WTC11 (cell line): ENCODE measurements around the gene PET100. TPM values are rescaled to one million over a fixed set of nuclear protein-coding genes. Genes with fewer than 3 reads are reported as not detected.

Source experiments
- ATF1 ChIP-seq: sonication (generic); formaldehyde crosslinking; IDR thresholded peaks from 2 replicates; pipeline ENCODE4 v1.8.1; 2023; ENCODE audit warnings: mild to moderate bottlenecking, moderate library complexity, missing genetic modification reagents
- CREM ChIP-seq: sonication (generic); formaldehyde crosslinking; IDR thresholded peaks from 2 replicates; pipeline ENCODE4 v1.8.1; 2022; ENCODE audit warnings: mild to moderate bottlenecking, missing genetic modification reagents, moderate library complexity
- E2F5 ChIP-seq: sonication (generic); formaldehyde crosslinking; IDR thresholded peaks from 2 replicates; pipeline ENCODE4 v1.8.1; 2022; ENCODE audit warnings: mild to moderate bottlenecking, moderate library complexity, missing genetic modification reagents
- ETV6 ChIP-seq: sonication (generic); formaldehyde crosslinking; IDR thresholded peaks from 2 replicates; pipeline ENCODE4 v1.8.1; 2022; ENCODE audit warnings: mild to moderate bottlenecking, missing genetic modification reagents
- FOXK1 ChIP-seq: sonication (generic); formaldehyde crosslinking; IDR thresholded peaks from 2 replicates; pipeline ENCODE4 v1.8.0; 2022; ENCODE audit warnings: mild to moderate bottlenecking, moderate library complexity, missing genetic modification reagents
- GABPB1 ChIP-seq: sonication (generic); formaldehyde crosslinking; IDR thresholded peaks from 2 replicates; pipeline ENCODE4 v1.8.1; 2023; ENCODE audit warnings: mild to moderate bottlenecking, missing genetic modification reagents
- KAT7 ChIP-seq: sonication (generic); formaldehyde crosslinking; IDR thresholded peaks from 2 replicates; pipeline ENCODE4 v1.8.1; 2023; ENCODE audit warnings: missing genetic modification reagents, mild to moderate bottlenecking, borderline replicate concordance
- SMAD4 ChIP-seq: sonication (generic); formaldehyde crosslinking; IDR thresholded peaks from 2 replicates; pipeline ENCODE4 v1.8.0; 2022; ENCODE audit warnings: mild to moderate bottlenecking, missing genetic modification reagents
- SOX15 ChIP-seq: fragments of 250-450 bp; sonication (Bioruptor Pico); IDR thresholded peaks from 2 replicates; pipeline ENCODE4 v1.9.0; 2021; ENCODE audit warnings: mild to moderate bottlenecking
- TEAD1 ChIP-seq: sonication (generic); formaldehyde crosslinking; IDR thresholded peaks from 2 replicates; pipeline ENCODE4 v1.8.0; 2022; ENCODE audit warnings: mild to moderate bottlenecking, missing genetic modification reagents
- ZNF219 ChIP-seq: sonication (generic); formaldehyde crosslinking; IDR thresholded peaks from 2 replicates; pipeline ENCODE4 v1.8.0; 2023; ENCODE audit warnings: missing genetic modification reagents, mild to moderate bottlenecking, borderline replicate concordance
- microRNA-seq: library from miRNA; unstranded; fragments of <30 nt; microRNA quantifications from one replicate; pipeline ENCODE4 v1.2.0, GENCODE V29; 2022; ENCODE audit warnings: borderline number of aligned reads
- total RNA-seq: library from RNA; stranded (reverse); gene quantifications from 3 replicates; pipeline ENCODE4 v1.2.3, GENCODE V29; 2021
- TF ChIP-seq, protein P1 (sequence below): sonication (generic); formaldehyde crosslinking; IDR thresholded peaks from 2 replicates; pipeline ENCODE4 v1.8.1; 2023; ENCODE audit warnings: mild to moderate bottlenecking, missing genetic modification reagents, moderate library complexity
- TF ChIP-seq, protein P2 (sequence below): sonication (generic); formaldehyde crosslinking; IDR thresholded peaks from 2 replicates; pipeline ENCODE4 v1.8.0; 2023; ENCODE audit warnings: missing genetic modification reagents, mild to moderate bottlenecking, borderline replicate concordance
- TF ChIP-seq, protein P3 (sequence below): fragments of 200-600 bp; IDR thresholded peaks from 2 replicates; pipeline ENCODE4 v1.8.0; 2022; ENCODE audit warnings: antibody characterized with exemption

PET100 gene
- total RNA-seq, 1 experiment from 2014 or later = 111 TPM

- TF ChIP-seq, protein P1, sequence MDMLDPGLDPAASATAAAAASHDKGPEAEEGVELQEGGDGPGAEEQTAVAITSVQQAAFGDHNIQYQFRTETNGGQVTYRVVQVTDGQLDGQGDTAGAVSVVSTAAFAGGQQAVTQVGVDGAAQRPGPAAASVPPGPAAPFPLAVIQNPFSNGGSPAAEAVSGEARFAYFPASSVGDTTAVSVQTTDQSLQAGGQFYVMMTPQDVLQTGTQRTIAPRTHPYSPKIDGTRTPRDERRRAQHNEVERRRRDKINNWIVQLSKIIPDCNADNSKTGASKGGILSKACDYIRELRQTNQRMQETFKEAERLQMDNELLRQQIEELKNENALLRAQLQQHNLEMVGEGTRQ (CRISPR knock-in tag) = no peak; the same call in 1 of the 2 replicates
- TF ChIP-seq TEAD1 (CRISPR knock-in tag) (peak; percentile 48; the same call in 1 of the 2 replicates), ETV6 (CRISPR knock-in tag) (peak; percentile 73), E2F5 (CRISPR knock-in tag) (peak; percentile 82), SMAD4 (CRISPR knock-in tag) (no peak), CREM (CRISPR knock-in tag) (0 out of 2 replicates have a peak, but pooled peaks have one; percentile 31), FOXK1 (CRISPR knock-in tag) (peak; percentile 68), ZNF219 (CRISPR knock-in tag) (0 out of 2 replicates have a peak, but pooled peaks have one; percentile 21), GABPB1 (CRISPR knock-in tag) (peak; percentile 51), SOX15 (CRISPR knock-in tag) (no peak), ATF1 (CRISPR knock-in tag) (peak; percentile 34; the same call in 1 of the 2 replicates), KAT7 (CRISPR knock-in tag) (0 out of 2 replicates have a peak, but pooled peaks have one; percentile 37)
- TF ChIP-seq, protein P2, sequence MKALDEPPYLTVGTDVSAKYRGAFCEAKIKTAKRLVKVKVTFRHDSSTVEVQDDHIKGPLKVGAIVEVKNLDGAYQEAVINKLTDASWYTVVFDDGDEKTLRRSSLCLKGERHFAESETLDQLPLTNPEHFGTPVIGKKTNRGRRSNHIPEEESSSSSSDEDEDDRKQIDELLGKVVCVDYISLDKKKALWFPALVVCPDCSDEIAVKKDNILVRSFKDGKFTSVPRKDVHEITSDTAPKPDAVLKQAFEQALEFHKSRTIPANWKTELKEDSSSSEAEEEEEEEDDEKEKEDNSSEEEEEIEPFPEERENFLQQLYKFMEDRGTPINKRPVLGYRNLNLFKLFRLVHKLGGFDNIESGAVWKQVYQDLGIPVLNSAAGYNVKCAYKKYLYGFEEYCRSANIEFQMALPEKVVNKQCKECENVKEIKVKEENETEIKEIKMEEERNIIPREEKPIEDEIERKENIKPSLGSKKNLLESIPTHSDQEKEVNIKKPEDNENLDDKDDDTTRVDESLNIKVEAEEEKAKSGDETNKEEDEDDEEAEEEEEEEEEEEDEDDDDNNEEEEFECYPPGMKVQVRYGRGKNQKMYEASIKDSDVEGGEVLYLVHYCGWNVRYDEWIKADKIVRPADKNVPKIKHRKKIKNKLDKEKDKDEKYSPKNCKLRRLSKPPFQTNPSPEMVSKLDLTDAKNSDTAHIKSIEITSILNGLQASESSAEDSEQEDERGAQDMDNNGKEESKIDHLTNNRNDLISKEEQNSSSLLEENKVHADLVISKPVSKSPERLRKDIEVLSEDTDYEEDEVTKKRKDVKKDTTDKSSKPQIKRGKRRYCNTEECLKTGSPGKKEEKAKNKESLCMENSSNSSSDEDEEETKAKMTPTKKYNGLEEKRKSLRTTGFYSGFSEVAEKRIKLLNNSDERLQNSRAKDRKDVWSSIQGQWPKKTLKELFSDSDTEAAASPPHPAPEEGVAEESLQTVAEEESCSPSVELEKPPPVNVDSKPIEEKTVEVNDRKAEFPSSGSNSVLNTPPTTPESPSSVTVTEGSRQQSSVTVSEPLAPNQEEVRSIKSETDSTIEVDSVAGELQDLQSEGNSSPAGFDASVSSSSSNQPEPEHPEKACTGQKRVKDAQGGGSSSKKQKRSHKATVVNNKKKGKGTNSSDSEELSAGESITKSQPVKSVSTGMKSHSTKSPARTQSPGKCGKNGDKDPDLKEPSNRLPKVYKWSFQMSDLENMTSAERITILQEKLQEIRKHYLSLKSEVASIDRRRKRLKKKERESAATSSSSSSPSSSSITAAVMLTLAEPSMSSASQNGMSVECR (CRISPR knock-in tag) = peak; percentile 71; the same call in 1 of the 2 replicates
- TF ChIP-seq, protein P3, sequence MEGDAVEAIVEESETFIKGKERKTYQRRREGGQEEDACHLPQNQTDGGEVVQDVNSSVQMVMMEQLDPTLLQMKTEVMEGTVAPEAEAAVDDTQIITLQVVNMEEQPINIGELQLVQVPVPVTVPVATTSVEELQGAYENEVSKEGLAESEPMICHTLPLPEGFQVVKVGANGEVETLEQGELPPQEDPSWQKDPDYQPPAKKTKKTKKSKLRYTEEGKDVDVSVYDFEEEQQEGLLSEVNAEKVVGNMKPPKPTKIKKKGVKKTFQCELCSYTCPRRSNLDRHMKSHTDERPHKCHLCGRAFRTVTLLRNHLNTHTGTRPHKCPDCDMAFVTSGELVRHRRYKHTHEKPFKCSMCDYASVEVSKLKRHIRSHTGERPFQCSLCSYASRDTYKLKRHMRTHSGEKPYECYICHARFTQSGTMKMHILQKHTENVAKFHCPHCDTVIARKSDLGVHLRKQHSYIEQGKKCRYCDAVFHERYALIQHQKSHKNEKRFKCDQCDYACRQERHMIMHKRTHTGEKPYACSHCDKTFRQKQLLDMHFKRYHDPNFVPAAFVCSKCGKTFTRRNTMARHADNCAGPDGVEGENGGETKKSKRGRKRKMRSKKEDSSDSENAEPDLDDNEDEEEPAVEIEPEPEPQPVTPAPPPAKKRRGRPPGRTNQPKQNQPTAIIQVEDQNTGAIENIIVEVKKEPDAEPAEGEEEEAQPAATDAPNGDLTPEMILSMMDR = peak; percentile 82
Measured at GRCh38 chr19:7680606-7681339, 51.2 kb downstream of the PET100 start, which contains the start of gene TRAPPC5 (continued).

Small RNAs within 50 kb of the gene (microRNA-seq; reads per million reads assigned to microRNA genes)
- gene MIR6792 = 2.1 reads per million

Other genes with a start within 250 kb of the PET100 start
- 4.3 to 5.9 TPM (median 5.7 TPM) in 3 replicates for gene PEX11G, start 140.8 kb upstream of the PET100 start, total RNA-seq
- 37.5 to 47.5 TPM (median 47.3 TPM) in 3 replicates for gene ZNF358, start 113.7 kb upstream of the PET100 start, total RNA-seq
- gene MCOLN1, start 107.2 kb upstream of the PET100 start, total RNA-seq = 15.0 to 19.7 TPM (median 16.7 TPM) in 3 replicates
- 149 to 156 TPM (median 150 TPM) in 3 replicates for gene PNPLA6, start 94.1 kb upstream of the PET100 start, total RNA-seq
- gene CAMSAP3, start 33.9 kb upstream of the PET100 start, total RNA-seq = 27.8 to 34.6 TPM (median 32.1 TPM) in 3 replicates
- gene XAB2, start 248 bp upstream of the PET100 start, total RNA-seq = 65.7 to 71.9 TPM (median 67.4 TPM) in 3 replicates
- 0.48 to 1.1 TPM (median 0.85 TPM) in 3 replicates for gene PCP2, start 3.9 kb downstream of the PET100 start, total RNA-seq
- 68.9 to 79.3 TPM (median 73.0 TPM) in 3 replicates for gene STXBP2, start 7.3 kb downstream of the PET100 start, total RNA-seq
- not detected in 3 replicates for gene RETN, start 39.3 kb downstream of the PET100 start, total RNA-seq
- not detected in 3 replicates for gene MCEMP1, start 47.3 kb downstream of the PET100 start, total RNA-seq
- gene TRAPPC5, start 51.0 kb downstream of the PET100 start, total RNA-seq = 122 to 127 TPM (median 124 TPM) in 3 replicates
- gene FCER2, start 72.3 kb downstream of the PET100 start, total RNA-seq = 0.37 to 0.48 TPM (median 0.46 TPM) in 3 replicates
- gene CLEC4G, start 102.3 kb downstream of the PET100 start, total RNA-seq = 0.55 to 0.66 TPM (median 0.62 TPM) in 3 replicates
- 0.09 to 0.44 TPM in 2 of 3 replicates, not detected in the other for gene CD209, start 117.7 kb downstream of the PET100 start, total RNA-seq
- not detected in 3 replicates for gene CLEC4M, start 133.4 kb downstream of the PET100 start, total RNA-seq
- 10.5 to 13.7 TPM (median 13.6 TPM) in 3 replicates for gene EVI5L, start 200.4 kb downstream of the PET100 start, total RNA-seq
- 21.9 to 34.3 TPM (median 31.0 TPM) in 3 replicates for gene PRR36, start 244.6 kb downstream of the PET100 start, total RNA-seq